ENCODE measurements around the gene ME3. TPM values are rescaled to one million over a fixed set of nuclear protein-coding genes. Genes with fewer than 3 reads are reported as not detected.

The ME3 gene
- total RNA-seq, 5 donors from 2014 or later (not counting 1 experiment from before 2014, with no cell fraction given), result 2.2 to 5.0 (median 4.3) TPM

DNA sequence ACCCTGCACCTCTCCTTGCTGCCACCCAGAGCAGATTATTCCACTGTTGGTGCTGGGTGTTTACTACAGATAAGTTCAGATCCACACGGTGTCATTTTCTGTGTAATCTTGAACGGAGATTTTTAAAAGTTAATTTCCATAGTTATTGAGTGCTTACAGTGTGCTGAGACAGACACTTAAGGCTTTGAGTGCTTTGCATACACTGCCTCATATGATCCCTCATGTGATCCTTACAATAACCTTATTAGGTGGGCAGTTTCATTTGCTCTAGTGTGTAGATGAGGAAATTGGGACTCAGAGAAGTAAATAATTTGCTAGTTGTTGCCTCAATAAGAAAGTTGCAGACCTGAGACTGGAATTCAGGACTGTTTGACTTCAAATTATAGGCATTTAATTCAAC lies 32.3 kb upstream of the ME3 start:
- DNase-seq, result no peak
- Histone ChIP-seq H3K9me3 (no peaks in the 10 kb centered on the region), H3K4me3 (ENCODE audit: control insufficient read depth in 1 of 2, extremely low read depth in 1 of 2, low read length in 1 of 2) (no peak overlapping the region), H3K4me1 (ENCODE audit: control insufficient read depth in 1 of 2, extremely low read depth in 1 of 2, insufficient read depth in 2 of 2, low read length in 2 of 2) (no peaks in the 10 kb centered on the region), H3K27ac (ENCODE audit: low read length) (no peak overlapping the region), H3K36me3 (ENCODE audit: control insufficient read depth in 2 of 2, extremely low read depth in 1 of 2, insufficient read depth in 1 of 2, low read length in 1 of 2) (no peaks in the 10 kb centered on the region), H3K27me3 (replicated peaks in 1 of 2; ENCODE audit: control insufficient read depth in 2 of 2, extremely low read depth in 1 of 2, insufficient read depth in 2 of 2, low read length in 1 of 2) (no peaks in the 10 kb centered on the region)
- WGBS (ENCODE audit: insufficient coverage), result no CpG with 5 or more reads among the region's 2 CpGs
- H3K4me3 Mint-ChIP-seq, result no peak overlapping the region
- ChIA-PET POLR2A (no interaction called here), CTCF (no interaction called here)
- no peaks in the 10 kb centered on the region for H3K36me3 Mint-ChIP-seq
- H3K27ac Mint-ChIP-seq, result no peak overlapping the region
- H3K9me3 Mint-ChIP-seq, result no peaks in the 10 kb centered on the region
- peaks cover 3 to 14% of the 10 kb centered on the region in 2 donors for H3K27me3 Mint-ChIP-seq
- H3K4me1 Mint-ChIP-seq, result no peaks in the 10 kb centered on the region
- no peak for ATAC-seq (replicated peaks in 1 of 4)

GRCh38 chr11:86703987-86704386 lies 31.6 kb upstream of the ME3 start:
- no peaks in the 10 kb centered on the region for H3K36me3 Mint-ChIP-seq
- no peaks in the 10 kb centered on the region for H3K4me1 Mint-ChIP-seq
- H3K4me3 ChIP-seq (ENCODE audit: control insufficient read depth in 1 of 2, extremely low read depth in 1 of 2, low read length in 1 of 2), result no peak overlapping the region
- ChIA-PET CTCF (interaction anchor here in 1 of 2 donors (0.6 kb wide), 1 partner anchor 36 kb away, joined by 3 read pairs; no protein-coding TSS in a partner anchor), POLR2A (no interaction called here)
- no peak overlapping the region for H3K27ac ChIP-seq (ENCODE audit: low read length)
- no peaks in the 10 kb centered on the region for H3K9me3 Mint-ChIP-seq
- no peaks in the 10 kb centered on the region for H3K27me3 ChIP-seq (replicated peaks in 1 of 2; ENCODE audit: control insufficient read depth in 2 of 2, extremely low read depth in 1 of 2, insufficient read depth in 2 of 2, low read length in 1 of 2)
- no peaks in the 10 kb centered on the region for H3K36me3 ChIP-seq (ENCODE audit: control insufficient read depth in 2 of 2, extremely low read depth in 1 of 2, insufficient read depth in 1 of 2, low read length in 1 of 2)
- 89% methylated on average over 4 of the region's 7 CpGs for WGBS (ENCODE audit: insufficient coverage)
- H3K4me1 ChIP-seq (ENCODE audit: control insufficient read depth in 1 of 2, extremely low read depth in 1 of 2, insufficient read depth in 2 of 2, low read length in 2 of 2), result no peaks in the 10 kb centered on the region
- peaks cover 3 to 13% of the 10 kb centered on the region in 2 donors for H3K27me3 Mint-ChIP-seq
- no peak overlapping the region for H3K4me3 Mint-ChIP-seq
- H3K9me3 ChIP-seq, result no peaks in the 10 kb centered on the region
- ATAC-seq (replicated peaks in 1 of 4), result no peak
- DNase-seq, result no peak
- H3K27ac Mint-ChIP-seq, result no peak overlapping the region

GRCh38 chr11:86702220-86702983 lies 30.0 kb upstream of the ME3 start:
- Mint-ChIP-seq H3K4me1 (no peaks in the 10 kb centered on the region), H3K27me3 (peaks cover 3 to 9% of the 10 kb centered on the region in 2 donors), H3K9me3 (no peaks in the 10 kb centered on the region), H3K36me3 (no peaks in the 10 kb centered on the region), H3K27ac (no peak overlapping the region), H3K4me3 (no peak overlapping the region)
- no CpG with 5 or more reads among the region's 4 CpGs for WGBS (ENCODE audit: insufficient coverage)
- Histone ChIP-seq H3K27me3 (replicated peaks in 1 of 2; ENCODE audit: control insufficient read depth in 2 of 2, extremely low read depth in 1 of 2, insufficient read depth in 2 of 2, low read length in 1 of 2) (no peaks in the 10 kb centered on the region), H3K9me3 (no peaks in the 10 kb centered on the region), H3K4me1 (ENCODE audit: control insufficient read depth in 1 of 2, extremely low read depth in 1 of 2, insufficient read depth in 2 of 2, low read length in 2 of 2) (no peaks in the 10 kb centered on the region), H3K36me3 (ENCODE audit: control insufficient read depth in 2 of 2, extremely low read depth in 1 of 2, insufficient read depth in 1 of 2, low read length in 1 of 2) (no peaks in the 10 kb centered on the region), H3K27ac (ENCODE audit: low read length) (no peak overlapping the region), H3K4me3 (ENCODE audit: control insufficient read depth in 1 of 2, extremely low read depth in 1 of 2, low read length in 1 of 2) (no peak overlapping the region)
- ChIA-PET POLR2A (no interaction called here), CTCF (no interaction called here)
- ATAC-seq (replicated peaks in 1 of 4) (no peak), DNase-seq (no peak)

DNA sequence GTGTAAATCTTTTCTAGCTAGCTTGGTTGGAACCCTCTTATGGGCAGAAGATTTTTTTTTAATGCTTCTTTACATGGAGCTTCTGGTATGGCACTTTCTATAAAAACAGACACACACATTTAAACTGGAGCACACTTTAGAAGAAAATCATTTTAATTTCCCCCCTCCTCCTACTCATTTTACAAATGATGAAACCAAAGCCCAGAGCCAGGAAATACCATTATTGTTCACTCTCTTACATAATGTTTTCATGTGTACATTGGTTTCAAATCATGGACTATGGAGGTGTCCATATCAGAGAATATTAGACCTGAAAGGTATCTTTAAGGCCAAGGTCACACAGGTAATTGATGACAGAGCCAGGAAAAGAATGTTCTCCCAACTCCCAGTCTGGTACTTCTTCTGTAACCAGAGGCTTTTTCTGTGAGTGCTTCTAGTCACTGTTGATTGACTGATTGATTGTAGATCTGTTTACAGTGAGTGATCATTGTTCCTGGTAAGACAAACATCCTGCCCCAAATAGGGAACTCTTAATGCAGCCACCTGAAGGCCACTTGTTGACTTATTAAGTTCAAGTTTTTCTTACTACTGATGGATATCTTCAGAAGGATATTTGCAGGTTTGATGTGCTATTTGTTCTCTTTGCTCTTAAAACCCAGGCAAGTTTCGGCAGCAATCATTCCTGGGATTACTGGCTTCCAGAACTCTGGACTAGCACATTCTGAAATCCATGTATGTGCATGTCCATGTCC lies 26.8 kb upstream of the ME3 start:
- Mint-ChIP-seq H3K27me3 (peaks cover 0 to 3% of the 10 kb centered on the region in 2 donors), H3K9me3 (no peaks in the 10 kb centered on the region), H3K36me3 (no peaks in the 10 kb centered on the region), H3K4me1 (no peaks in the 10 kb centered on the region), H3K4me3 (no peak overlapping the region), H3K27ac (no peak overlapping the region)
- Histone ChIP-seq H3K4me3 (ENCODE audit: control insufficient read depth in 1 of 2, extremely low read depth in 1 of 2, low read length in 1 of 2) (no peak overlapping the region), H3K4me1 (ENCODE audit: control insufficient read depth in 1 of 2, extremely low read depth in 1 of 2, insufficient read depth in 2 of 2, low read length in 2 of 2) (no peaks in the 10 kb centered on the region), H3K9me3 (no peaks in the 10 kb centered on the region), H3K27me3 (replicated peaks in 1 of 2; ENCODE audit: control insufficient read depth in 2 of 2, extremely low read depth in 1 of 2, insufficient read depth in 2 of 2, low read length in 1 of 2) (no peaks in the 10 kb centered on the region), H3K27ac (ENCODE audit: low read length) (no peak overlapping the region), H3K36me3 (ENCODE audit: control insufficient read depth in 2 of 2, extremely low read depth in 1 of 2, insufficient read depth in 1 of 2, low read length in 1 of 2) (no peaks in the 10 kb centered on the region)
- CTCF ChIA-PET, result no interaction called here
- WGBS (ENCODE audit: insufficient coverage), result 100% methylated on average over 1 of the region's 1 CpG
- ATAC-seq (replicated peaks in 1 of 4) (no peak), DNase-seq (no peak)
- POLR2A ChIA-PET, result interaction anchor here in 1 of 2 donors (0.6 kb wide), 1 partner anchor 1150 kb away, joined by 3 read pairs; no protein-coding TSS in a partner anchor

GRCh38 chr11:86698639-86699038 lies 26.2 kb upstream of the ME3 start:
- no peaks in the 10 kb centered on the region for H3K4me1 Mint-ChIP-seq
- H3K4me3 Mint-ChIP-seq, result no peak overlapping the region
- H3K36me3 Mint-ChIP-seq, result no peaks in the 10 kb centered on the region
- ATAC-seq (replicated peaks in 1 of 4) (no peak), DNase-seq (no peak)
- ChIA-PET CTCF (no interaction called here), POLR2A (no interaction called here)
- H3K27me3 Mint-ChIP-seq, result peaks cover 0 to 2% of the 10 kb centered on the region in 2 donors
- no peaks in the 10 kb centered on the region for H3K36me3 ChIP-seq (ENCODE audit: control insufficient read depth in 2 of 2, extremely low read depth in 1 of 2, insufficient read depth in 1 of 2, low read length in 1 of 2)
- WGBS (ENCODE audit: insufficient coverage), result no CpG with 5 or more reads among the region's 1 CpG
- no peak overlapping the region for H3K27ac Mint-ChIP-seq
- H3K4me1 ChIP-seq (ENCODE audit: control insufficient read depth in 1 of 2, extremely low read depth in 1 of 2, insufficient read depth in 2 of 2, low read length in 2 of 2), result no peaks in the 10 kb centered on the region
- H3K4me3 ChIP-seq (ENCODE audit: control insufficient read depth in 1 of 2, extremely low read depth in 1 of 2, low read length in 1 of 2), result no peak overlapping the region
- H3K27ac ChIP-seq (ENCODE audit: low read length), result no peak overlapping the region
- no peaks in the 10 kb centered on the region for H3K27me3 ChIP-seq (replicated peaks in 1 of 2; ENCODE audit: control insufficient read depth in 2 of 2, extremely low read depth in 1 of 2, insufficient read depth in 2 of 2, low read length in 1 of 2)
- H3K9me3 Mint-ChIP-seq, result no peaks in the 10 kb centered on the region
- H3K9me3 ChIP-seq, result no peaks in the 10 kb centered on the region

DNA sequence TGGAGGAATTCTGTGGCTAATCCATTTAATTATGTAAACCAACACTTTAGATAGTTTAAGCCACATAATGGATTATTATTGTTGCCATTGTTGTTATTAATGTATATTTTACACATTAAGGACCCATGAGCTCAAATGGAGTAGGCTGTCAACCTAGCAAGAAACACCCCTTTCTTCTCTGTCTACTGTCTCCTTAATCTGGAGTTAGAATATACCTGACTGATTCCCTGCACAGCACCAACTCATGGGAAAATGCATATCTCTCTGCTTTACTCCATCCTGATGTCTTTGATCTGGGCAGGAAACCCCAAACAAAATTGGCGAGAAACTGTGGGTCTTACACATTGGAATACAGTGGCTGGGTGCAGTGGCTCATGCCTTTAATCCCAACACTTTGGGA lies 24.0 kb upstream of the ME3 start:
- POLR2A ChIA-PET, result no interaction called here
- Mint-ChIP-seq H3K27ac (no peak overlapping the region), H3K4me3 (no peak overlapping the region), H3K9me3 (no peaks in the 10 kb centered on the region), H3K4me1 (no peaks in the 10 kb centered on the region), H3K27me3 (peaks cover 7 to 11% of the 10 kb centered on the region in 2 donors), H3K36me3 (no peaks in the 10 kb centered on the region)
- DNase-seq, result no peak
- Histone ChIP-seq H3K36me3 (ENCODE audit: control insufficient read depth in 2 of 2, extremely low read depth in 1 of 2, insufficient read depth in 1 of 2, low read length in 1 of 2) (no peaks in the 10 kb centered on the region), H3K9me3 (no peaks in the 10 kb centered on the region), H3K27ac (ENCODE audit: low read length) (no peak overlapping the region), H3K4me1 (ENCODE audit: control insufficient read depth in 1 of 2, extremely low read depth in 1 of 2, insufficient read depth in 2 of 2, low read length in 2 of 2) (no peaks in the 10 kb centered on the region), H3K27me3 (replicated peaks in 1 of 2; ENCODE audit: control insufficient read depth in 2 of 2, extremely low read depth in 1 of 2, insufficient read depth in 2 of 2, low read length in 1 of 2) (no peaks in the 10 kb centered on the region), H3K4me3 (ENCODE audit: control insufficient read depth in 1 of 2, extremely low read depth in 1 of 2, low read length in 1 of 2) (no peak overlapping the region)
- ATAC-seq (replicated peaks in 1 of 4), result no peak
- 70% methylated on average over 1 of the region's 1 CpG for WGBS (ENCODE audit: insufficient coverage)
- CTCF ChIA-PET, result no interaction called here

Measured in T-cell (primary cell).